ENCODE data around the gene UBIAD1. TPM values are rescaled to one million over a fixed set of nuclear protein-coding genes. Genes with fewer than 3 reads are reported as not detected.
"Not testable (repeated sequence)": the region's sequence is repeated elsewhere in the genome, so short reads cannot be mapped to it uniquely, and the experiment has no call there.

Gene UBIAD1
- total RNA-seq, 1 donor from 2014 or later, result 14.6 TPM

DNA sequence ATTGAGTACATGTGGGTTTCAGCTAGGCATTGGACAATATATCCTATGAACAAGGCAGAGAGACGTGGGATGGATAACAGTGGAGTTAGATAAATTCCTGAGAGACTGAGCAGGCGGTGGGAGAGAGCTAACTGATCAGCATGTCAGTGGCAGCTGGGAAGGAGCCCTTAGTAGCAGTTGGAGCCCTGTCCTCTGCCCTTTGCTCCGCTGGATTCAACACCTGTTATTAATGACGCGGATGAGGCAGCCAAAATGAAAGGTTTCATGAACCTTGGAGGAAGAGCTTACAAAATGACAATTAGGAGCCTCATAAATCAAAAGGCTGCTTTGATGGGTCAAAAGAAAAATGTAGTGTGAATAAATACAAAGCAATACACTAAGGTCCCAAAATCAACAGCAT lies 16.1 kb downstream of the UBIAD1 start:
- DNase-seq (ENCODE audit: low spot score in 2 of 2, unreplicated experiment in 2 of 2), result no peak
- H3K27me3 Mint-ChIP-seq (ENCODE audit: low read depth), result no peaks in the 10 kb centered on the region
- H3K4me1 Mint-ChIP-seq, result no peaks in the 10 kb centered on the region
- H3K9me3 Mint-ChIP-seq, result no peaks in the 10 kb centered on the region
- TF ChIP-seq, protein P1, sequence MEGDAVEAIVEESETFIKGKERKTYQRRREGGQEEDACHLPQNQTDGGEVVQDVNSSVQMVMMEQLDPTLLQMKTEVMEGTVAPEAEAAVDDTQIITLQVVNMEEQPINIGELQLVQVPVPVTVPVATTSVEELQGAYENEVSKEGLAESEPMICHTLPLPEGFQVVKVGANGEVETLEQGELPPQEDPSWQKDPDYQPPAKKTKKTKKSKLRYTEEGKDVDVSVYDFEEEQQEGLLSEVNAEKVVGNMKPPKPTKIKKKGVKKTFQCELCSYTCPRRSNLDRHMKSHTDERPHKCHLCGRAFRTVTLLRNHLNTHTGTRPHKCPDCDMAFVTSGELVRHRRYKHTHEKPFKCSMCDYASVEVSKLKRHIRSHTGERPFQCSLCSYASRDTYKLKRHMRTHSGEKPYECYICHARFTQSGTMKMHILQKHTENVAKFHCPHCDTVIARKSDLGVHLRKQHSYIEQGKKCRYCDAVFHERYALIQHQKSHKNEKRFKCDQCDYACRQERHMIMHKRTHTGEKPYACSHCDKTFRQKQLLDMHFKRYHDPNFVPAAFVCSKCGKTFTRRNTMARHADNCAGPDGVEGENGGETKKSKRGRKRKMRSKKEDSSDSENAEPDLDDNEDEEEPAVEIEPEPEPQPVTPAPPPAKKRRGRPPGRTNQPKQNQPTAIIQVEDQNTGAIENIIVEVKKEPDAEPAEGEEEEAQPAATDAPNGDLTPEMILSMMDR (IDR thresholded peaks at IDR 0.05; ENCODE audit: unreplicated experiment), result no peak
- H3K27ac Mint-ChIP-seq, result no peak overlapping the region
- peaks cover 12% of the 10 kb centered on the region for H3K36me3 Mint-ChIP-seq
- no peak overlapping the region for H3K4me3 Mint-ChIP-seq

DNA sequence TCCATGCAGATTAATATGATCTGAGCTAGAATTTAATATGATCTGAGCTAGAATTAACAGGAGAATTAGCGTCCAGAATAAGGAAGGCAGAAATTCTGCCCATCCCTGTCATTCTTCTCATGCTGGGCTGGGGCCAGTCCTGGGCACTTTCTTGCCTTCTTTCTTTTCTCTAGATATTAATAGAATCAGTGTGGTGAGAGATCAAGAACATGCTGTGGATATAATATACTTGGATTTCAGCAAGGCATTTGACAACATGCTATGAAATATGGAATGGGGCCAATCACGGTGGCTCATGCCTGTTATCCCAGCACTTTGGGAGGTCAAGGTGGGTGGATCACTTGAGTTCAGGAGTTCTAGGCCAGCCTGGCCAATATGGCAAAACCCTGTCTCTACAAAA lies 18.1 kb downstream of the UBIAD1 start:
- H3K4me1 Mint-ChIP-seq, result no peaks in the 10 kb centered on the region
- H3K9me3 Mint-ChIP-seq, result no peaks in the 10 kb centered on the region
- no peak for DNase-seq (ENCODE audit: low spot score in 2 of 2, unreplicated experiment in 2 of 2)
- no peak overlapping the region for H3K4me3 Mint-ChIP-seq
- TF ChIP-seq, protein P1 (IDR thresholded peaks at IDR 0.05; ENCODE audit: unreplicated experiment), result no peak
- H3K27ac Mint-ChIP-seq, result no peak overlapping the region
- no peaks in the 10 kb centered on the region for H3K27me3 Mint-ChIP-seq (ENCODE audit: low read depth)
- H3K36me3 Mint-ChIP-seq, result peaks cover 19% of the 10 kb centered on the region

DNA sequence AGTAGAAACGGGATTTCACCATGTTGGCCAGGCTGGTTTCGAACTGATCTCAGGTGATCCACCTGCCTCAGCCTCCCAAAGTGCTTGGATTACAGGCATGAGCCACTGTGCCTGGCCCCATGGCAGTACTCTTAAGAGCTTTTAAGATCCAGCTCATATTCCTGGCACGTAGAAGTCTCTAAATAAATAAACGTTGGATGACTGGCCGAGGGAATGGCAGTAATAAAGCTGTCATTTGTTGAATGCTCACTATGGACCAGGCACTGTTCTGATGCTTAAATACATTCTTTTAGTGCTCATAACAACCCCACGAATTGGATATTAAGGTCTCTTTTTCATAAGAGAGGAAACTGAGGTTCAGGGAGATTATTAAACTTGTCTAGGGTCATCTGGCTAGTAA lies 20.9 kb downstream of the UBIAD1 start:
- H3K4me3 Mint-ChIP-seq, result no peak overlapping the region
- no peaks in the 10 kb centered on the region for H3K4me1 Mint-ChIP-seq
- DNase-seq (ENCODE audit: low spot score in 2 of 2, unreplicated experiment in 2 of 2), result no peak
- H3K36me3 Mint-ChIP-seq, result peaks cover 19% of the 10 kb centered on the region
- TF ChIP-seq, protein P1 (IDR thresholded peaks at IDR 0.05; ENCODE audit: unreplicated experiment), result no peak
- H3K27ac Mint-ChIP-seq, result no peak overlapping the region
- no peaks in the 10 kb centered on the region for H3K9me3 Mint-ChIP-seq
- H3K27me3 Mint-ChIP-seq (ENCODE audit: low read depth), result no peaks in the 10 kb centered on the region

DNA sequence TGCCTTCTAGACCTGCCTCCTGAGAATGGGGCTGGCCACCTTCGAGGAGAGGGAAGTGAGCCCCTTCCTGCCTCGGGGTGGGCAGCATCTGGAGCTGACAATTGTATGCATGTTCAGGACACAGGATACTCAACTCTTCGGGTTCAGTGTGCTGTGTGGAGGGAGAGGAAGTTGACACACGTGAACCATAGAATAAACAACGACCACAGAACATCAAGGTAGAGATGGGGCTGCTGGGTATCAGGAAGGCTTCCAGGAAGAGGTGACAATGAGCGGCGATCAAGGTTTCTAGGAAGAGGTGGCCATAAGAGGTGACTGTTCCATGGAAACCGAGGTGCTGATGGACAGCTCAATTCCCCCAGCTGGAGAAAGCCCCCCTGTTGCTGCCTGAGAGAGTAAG lies 22.0 kb downstream of the UBIAD1 start:
- DNase-seq (ENCODE audit: low spot score in 2 of 2, unreplicated experiment in 2 of 2), result no peak
- TF ChIP-seq, protein P1 (IDR thresholded peaks at IDR 0.05; ENCODE audit: unreplicated experiment), result no peak
- Mint-ChIP-seq H3K27ac (no peak overlapping the region), H3K36me3 (peaks cover 16% of the 10 kb centered on the region), H3K27me3 (ENCODE audit: low read depth) (no peaks in the 10 kb centered on the region), H3K4me1 (no peaks in the 10 kb centered on the region), H3K4me3 (no peak overlapping the region), H3K9me3 (no peaks in the 10 kb centered on the region)

DNA sequence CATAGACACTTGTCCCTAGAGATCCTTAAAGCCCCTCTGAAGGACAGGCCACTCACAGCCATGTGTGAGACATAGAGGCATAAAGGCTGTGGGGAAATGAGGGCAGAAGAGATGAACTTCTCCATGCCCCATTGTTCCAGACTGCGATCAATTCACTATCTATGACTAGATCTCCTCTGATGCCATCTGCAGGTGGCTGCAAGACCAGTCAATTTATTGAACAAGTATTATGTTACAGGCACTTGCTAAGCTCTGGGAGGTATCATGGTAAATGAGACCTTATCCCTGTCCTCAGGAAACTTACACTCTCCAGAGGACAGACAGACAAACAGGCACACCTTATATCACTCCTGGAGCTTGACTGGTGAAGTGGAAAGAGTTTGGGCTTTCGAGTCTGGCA lies 22.9 kb downstream of the UBIAD1 start:
- no peak overlapping the region for H3K27ac Mint-ChIP-seq
- DNase-seq (ENCODE audit: low spot score in 2 of 2, unreplicated experiment in 2 of 2), result no peak
- H3K4me3 Mint-ChIP-seq, result no peak overlapping the region
- TF ChIP-seq, protein P1 (IDR thresholded peaks at IDR 0.05; ENCODE audit: unreplicated experiment), result no peak
- no peaks in the 10 kb centered on the region for H3K27me3 Mint-ChIP-seq (ENCODE audit: low read depth)
- H3K4me1 Mint-ChIP-seq, result no peaks in the 10 kb centered on the region
- peaks cover 15% of the 10 kb centered on the region for H3K36me3 Mint-ChIP-seq
- H3K9me3 Mint-ChIP-seq, result no peaks in the 10 kb centered on the region

DNA sequence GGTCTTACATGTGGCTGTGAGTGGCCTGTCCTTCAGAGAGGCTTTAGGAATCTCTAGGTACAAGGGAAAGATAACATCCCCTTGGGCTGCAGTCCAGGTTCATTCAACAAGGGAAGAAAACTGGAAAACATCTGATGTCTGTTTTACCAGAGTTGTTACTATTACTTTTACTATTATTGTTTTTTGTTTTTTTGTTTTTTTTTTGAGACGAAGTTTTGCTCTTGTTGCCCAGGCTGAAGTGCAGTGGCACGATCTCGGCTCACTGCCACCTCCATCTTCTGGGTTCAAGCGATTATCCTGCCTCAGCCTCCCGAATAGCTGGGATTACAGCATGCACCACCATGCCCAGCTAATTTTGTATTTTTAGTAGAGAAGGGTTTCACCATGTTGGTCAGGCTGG lies 24.8 kb downstream of the UBIAD1 start:
- DNase-seq (ENCODE audit: low spot score in 2 of 2, unreplicated experiment in 2 of 2); H3K27me3 Mint-ChIP-seq (ENCODE audit: low read depth): not testable (repeated sequence)

More for the DNA sequence above, 24.8 kb downstream of the UBIAD1 start:
- H3K36me3 Mint-ChIP-seq, result peaks cover 11% of the 10 kb centered on the region
- H3K9me3 Mint-ChIP-seq, H3K4me3 Mint-ChIP-seq, H3K4me1 Mint-ChIP-seq, H3K27ac Mint-ChIP-seq: not testable (repeated sequence)

Data from mesothelial cell of epicardium (in vitro differentiated cells).